GM19043 (cell line): ENCODE data around the gene ZNF679.
A peak's percentile ranks its signal among the peaks of the same experiment; 100 is the strongest.
"Not testable (repeated sequence)": the region's sequence is repeated elsewhere in the genome, so short reads cannot be mapped to it uniquely, and the experiment has no call there.

Experiments used
- ATAC-seq: cut with Tn5 transposase; IDR thresholded peaks from one replicate; pipeline ENCODE4 v1.9.1; 2021; ENCODE audit warnings: low read depth; ENCODE audit not compliant: unreplicated experiment

The ZNF679 gene

GRCh38 chr7:64308016-64308270 is 79.7 kb downstream of the ZNF679 start:
- no peak for ATAC-seq

- no peak for ATAC-seq
Measured at GRCh38 chr7:64310426-64310825, 82.2 kb downstream of the ZNF679 start.

- no peak for ATAC-seq
Measured at GRCh38 chr7:64312826-64313225, 84.6 kb downstream of the ZNF679 start.

- peak; percentile 100 for ATAC-seq
Measured at GRCh38 chr7:64313740-64314491, 85.6 kb downstream of the ZNF679 start, which contains the start of gene ZNF736. Gene ZNF736 (plus strand): TSS chr7:64313961. CDS start chr7:64314151, 190 bp downstream.

GRCh38 chr7:64314566-64314965 is 86.3 kb downstream of the ZNF679 start:
- ATAC-seq, result no peak

GRCh38 chr7:64316031-64316742 is 87.9 kb downstream of the ZNF679 start:
- ATAC-seq, result not testable (repeated sequence)
